Endothelial cell of umbilical vein (primary cell): ENCODE results near the gene SOWAHB.

Experiments used
- CTCF ChIP-seq, 2 donors: IDR thresholded peaks; 1 replicate in 1 of 2; 2 replicates in 1 of 2; pipeline ENCODE4 v1.5.1; 2011; ENCODE audit warnings: low read length in 2 of 2, mild to moderate bottlenecking in 2 of 2, moderate library complexity in 2 of 2, control low read depth in 1 of 2, inconsistent platforms in 1 of 2, low read depth in 1 of 2; ENCODE audit not compliant: insufficient read depth in 1 of 2; ENCODE audit errors: extremely low read depth in 1 of 2
- EZH2 ChIP-seq: IDR thresholded peaks from 2 replicates; pipeline ENCODE4 v1.6.1; 2012; ENCODE audit warnings: borderline replicate concordance, low read depth, mild to moderate bottlenecking, moderate library complexity, low read length, inconsistent platforms; ENCODE audit not compliant: severe bottlenecking
- GATA2 ChIP-seq: IDR thresholded peaks from 2 replicates; pipeline ENCODE4 v1.7.0; 2011; ENCODE audit warnings: low read depth, mild to moderate bottlenecking, moderate library complexity, mixed read lengths, low read length; ENCODE audit not compliant: insufficient read length, insufficient read depth
- POLR2A ChIP-seq: IDR thresholded peaks from 2 replicates; pipeline ENCODE4 v1.6.1; 2012; ENCODE audit warnings: low read depth, mild to moderate bottlenecking, control low read depth, low read length
- POLR2AphosphoS5 ChIP-seq: IDR thresholded peaks from 2 replicates; pipeline ENCODE4 v1.6.1; 2012; ENCODE audit warnings: low read depth, mild to moderate bottlenecking, control low read depth, low read length, moderate library complexity; ENCODE audit not compliant: insufficient read depth

DNA sequence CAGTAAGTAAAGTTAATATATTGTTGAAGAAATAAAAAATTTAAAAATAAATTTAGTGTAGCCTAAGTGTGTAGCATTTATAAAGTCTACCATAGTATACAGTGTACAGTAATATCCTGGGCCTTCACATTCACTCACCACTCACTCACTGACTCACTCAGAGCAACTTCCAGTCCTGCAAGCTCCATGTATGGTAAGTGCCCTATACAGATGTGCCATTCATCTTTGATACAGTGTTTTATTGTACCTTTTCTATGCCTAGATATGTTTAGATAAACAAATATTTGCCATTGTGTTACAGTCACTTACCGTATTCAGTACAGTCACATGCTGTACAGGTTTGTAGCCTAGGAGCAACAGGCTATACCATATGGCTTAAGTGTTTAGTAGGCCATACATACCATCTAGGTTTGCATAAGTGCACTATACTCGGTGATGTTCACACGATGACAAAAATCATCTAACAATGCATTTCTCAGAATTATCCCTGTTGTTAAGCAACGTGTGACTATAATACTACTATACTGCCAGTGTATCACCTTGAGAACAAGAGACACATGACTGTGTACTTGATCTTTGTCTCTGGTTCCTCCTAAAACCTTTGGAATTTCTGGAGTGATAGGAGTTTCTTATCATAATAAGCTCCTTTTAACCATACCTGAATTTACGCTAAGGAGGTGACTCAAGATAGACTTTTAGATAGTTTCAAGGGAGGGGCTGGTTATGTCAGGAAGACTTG is 25.8 kb upstream of the SOWAHB start:
- no peak for TF ChIP-seq CTCF (IDR thresholded peaks at IDR 0.05; ENCODE audit: extremely low read depth in 1 of 2, insufficient read depth in 1 of 2, low read depth in 1 of 2, low read length in 2 of 2)
- no peak for TF ChIP-seq EZH2
- TF ChIP-seq GATA2, result no peak
- TF ChIP-seq POLR2A, result no peak
- no peak for TF ChIP-seq POLR2AphosphoS5
